Naive thymus-derived CD4-positive, alpha-beta T cell (primary cell): ENCODE data around the gene CNOT6. TPM values are rescaled to one million over a fixed set of nuclear protein-coding genes. Genes with fewer than 3 reads are reported as not detected.
"Not testable (repeated sequence)": the region's sequence is repeated elsewhere in the genome, so short reads cannot be mapped to it uniquely, and the experiment has no call there.

Experiments used
- ATAC-seq: fragments of 150-1000 bp; cut with Tn5 transposase; 2 replicates; pipeline ENCODE4 v1.10.0; 2021; ENCODE audit warnings: mild to moderate bottlenecking, moderate library complexity
- CTCF ChIA-PET: fragments of 350-600 bp; sonication (Branson Sonifier 250); formaldehyde crosslinking; loops from one replicate; lab custom pipeline; 2021; ENCODE audit warnings: antibody characterized with exemption; lab: Charles Lee
- POLR2A ChIA-PET: fragments of 350-600 bp; sonication (Branson Sonifier 250); formaldehyde crosslinking; loops from one replicate; lab custom pipeline; 2021; ENCODE audit warnings: antibody characterized with exemption, inconsistent platforms; lab: Charles Lee
- DNase-seq, 9 donors: peaks; one replicate each; pipeline versions ENCODE4 v3.0.0 to v3.0.0-alpha.2; 2020 to 2022; ENCODE audit warnings: mixed read lengths in 1 of 9
- H3K27ac ChIP-seq: one replicate; pipeline ENCODE4 v1.7.0; 2013; ENCODE audit warnings: mild to moderate bottlenecking, low read depth, low read length, moderate library complexity
- H3K27me3 ChIP-seq, 2 donors: one replicate each; pipeline ENCODE4 v1.7.0; 2013; ENCODE audit warnings: low read length in 2 of 2, mild to moderate bottlenecking in 2 of 2, moderate library complexity in 2 of 2; ENCODE audit not compliant: control insufficient read depth in 2 of 2, insufficient read depth in 2 of 2
- H3K36me3 ChIP-seq, 3 experiments: 1 replicate in 2 of 3; 2 replicates in 1 of 3; pipeline ENCODE4 v1.7.0; 2013; ENCODE audit warnings: low read length in 3 of 3, mild to moderate bottlenecking in 3 of 3, moderate library complexity in 1 of 3; ENCODE audit not compliant: insufficient read depth in 3 of 3, control insufficient read depth in 2 of 3
- H3K4me1 ChIP-seq, 2 donors: one replicate each; pipeline ENCODE4 v1.7.0; 2013; ENCODE audit warnings: low read length in 2 of 2, mild to moderate bottlenecking in 2 of 2, moderate library complexity in 1 of 2; ENCODE audit not compliant: control insufficient read depth in 2 of 2, insufficient read depth in 2 of 2
- H3K4me3 ChIP-seq: 2 replicates; pipeline ENCODE4 v1.7.0; 2013; ENCODE audit warnings: mild to moderate bottlenecking, low read length
- H3K9me3 ChIP-seq, 3 experiments: 1 replicate in 2 of 3; 2 replicates in 1 of 3; pipeline ENCODE4 v1.7.0; 2013; ENCODE audit warnings: low read length in 3 of 3; ENCODE audit not compliant: control insufficient read depth in 2 of 3
- H3K27ac Mint-ChIP-seq, 9 donors: one replicate each; pipeline ENCODE4 v1.8.0; 2020 to 2022; ENCODE audit warnings: mixed read lengths in 9 of 9, mild to moderate bottlenecking in 8 of 9, moderate library complexity in 5 of 9, inconsistent platforms in 2 of 9
- H3K27me3 Mint-ChIP-seq, 5 donors: one replicate each; pipeline ENCODE4 v1.8.0; 2021 to 2022; ENCODE audit warnings: mixed read lengths in 5 of 5, mild to moderate bottlenecking in 1 of 5
- H3K36me3 Mint-ChIP-seq, 5 donors: one replicate each; pipeline ENCODE4 v1.8.0; 2020 to 2022; ENCODE audit warnings: mixed read lengths in 5 of 5, mild to moderate bottlenecking in 3 of 5, inconsistent platforms in 1 of 5
- H3K4me1 Mint-ChIP-seq, 7 donors: one replicate each; pipeline ENCODE4 v1.8.0; 2020 to 2022; ENCODE audit warnings: mixed read lengths in 7 of 7, mild to moderate bottlenecking in 3 of 7, inconsistent platforms in 1 of 7
- H3K4me3 Mint-ChIP-seq, 10 donors: one replicate each; pipeline ENCODE4 v1.8.0; 2020 to 2022; ENCODE audit warnings: mild to moderate bottlenecking in 10 of 10, mixed read lengths in 10 of 10, moderate library complexity in 6 of 10, inconsistent platforms in 2 of 10
- H3K9me3 Mint-ChIP-seq, 11 donors: one replicate each; pipeline ENCODE4 v1.8.0; 2020 to 2022; ENCODE audit warnings: mixed read lengths in 11 of 11, mild to moderate bottlenecking in 4 of 11, inconsistent platforms in 1 of 11, moderate library complexity in 1 of 11
- intact Hi-C, 2 donors: fragments of 100-400 bp; cut with micrococcal nuclease; formaldehyde crosslinking; loops; one replicate each; pipeline ENCODE4 v1.15.1; 2023
- polyA plus RNA-seq, 2 donors: library from polyadenylated mRNA; unstranded; fragments of 300-500 nt; fragmentation: Illumina TruSeq; gene quantifications; one replicate each; pipeline ENCODE4 v1.2.3, GENCODE V29; 2021
- total RNA-seq, 6 experiments: library from RNA in 5 of 6; stranded (reverse) in 5 of 6; gene quantifications; 1 replicate in 5 of 6; 2 replicates in 1 of 6; pipeline ENCODE4 v1.2.3 and lab custom pipeline; 2021 to 2026

Gene CNOT6
- total RNA-seq (10 to 100 TPM; 22.8 to 41.9 (median 30.0) TPM), polyA plus RNA-seq (1 to 10 TPM; 8.3 to 8.8 TPM), total RNA-seq (lab: John Stamatoyannopoulos, UW) (33.0 reads per million, percentile 62 among the genes with 10 or more reads in this experiment)

- Mint-ChIP-seq H3K36me3 (peaks cover 0 to 12% (median 7%) of the 10 kb centered on the region in 5 donors), H3K4me3 (peak within 1 kb of the TSS; percentile 85 to 99 (median 96)), H3K27me3 (no peaks in the 10 kb centered on the region), H3K27ac (peak within 1 kb of the TSS; percentile 84 to 98 (median 95)), H3K4me1 (peaks cover 29 to 42% (median 35%) of the 10 kb centered on the region in 7 donors), H3K9me3 (no peaks in the 10 kb centered on the region)
- H3K4me1 ChIP-seq = peaks cover 10 to 27% of the 10 kb centered on the region in 2 donors
- H3K4me3 ChIP-seq = peak within 1 kb of the TSS; percentile 83
- DNase-seq = peak; percentile 91 to 98 (median 95)
- peak within 1 kb of the TSS; percentile 98 for H3K27ac ChIP-seq
- no peaks in the 10 kb centered on the region for H3K9me3 ChIP-seq
- ChIA-PET POLR2A (interaction anchor here (0.7 kb wide), 1 partner anchor 490 kb away, joined by 5 read pairs; no protein-coding TSS in a partner anchor), CTCF (no interaction called here)
- H3K36me3 ChIP-seq = peaks cover 0 to 9% (median 0%) of the 10 kb centered on the region in 3 experiments
- intact Hi-C loops = loop anchor here (1.0 to 10.0 kb wide), 14 partner anchors 31 to 1867 kb away; partner anchors contain the start of genes GFPT2 (in 2 of the 2), CLK4 (in 1 of the 2), HNRNPH1 (in 1 of the 2) and MAPK9 (in 1 of the 2)
- no peaks in the 10 kb centered on the region for H3K27me3 ChIP-seq
- ATAC-seq = peak; percentile 98
Measured at GRCh38 chr5:180494060-180494509, at the start of gene CNOT6. Gene CNOT6 (plus strand): TSS chr5:180494379. CDS start chr5:180529277, 34,898 bp downstream.

DNA sequence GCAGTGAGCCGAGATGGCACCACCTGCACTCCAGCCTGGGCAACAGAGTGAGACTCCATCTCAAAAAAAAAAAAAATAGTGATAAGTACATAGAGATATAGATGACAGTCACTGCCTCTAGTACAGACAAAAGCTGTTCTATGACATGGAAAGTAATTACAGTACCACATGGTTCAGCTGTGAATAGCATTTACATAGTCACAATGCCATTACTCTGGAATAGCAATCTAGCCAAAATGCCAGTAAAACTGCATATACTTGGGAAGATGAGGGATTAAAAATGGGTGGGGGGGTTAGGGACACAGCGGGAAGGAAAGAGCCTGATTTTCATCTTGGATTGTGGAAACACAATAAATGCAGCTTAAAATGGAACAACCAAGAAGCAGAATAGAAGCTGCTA, 39.4 kb upstream of the CNOT6 start:
- ChIA-PET POLR2A (interaction anchor here (0.7 kb wide), 2 partner anchors 47 to 115 kb away, joined by 3 to 5 read pairs; no protein-coding TSS in a partner anchor), CTCF (no interaction called here)
- DNase-seq (no peak), ATAC-seq (no peak)
- H3K4me1 Mint-ChIP-seq = peaks cover 0 to 5% (median 0%) of the 10 kb centered on the region in 7 donors
- intact Hi-C loops = no loop called here
- Histone ChIP-seq H3K4me3 (no peak overlapping the region), H3K36me3 (no peaks in the 10 kb centered on the region), H3K27me3 (no peaks in the 10 kb centered on the region), H3K27ac (no peak overlapping the region), H3K4me1 (no peaks in the 10 kb centered on the region), H3K9me3 (no peaks in the 10 kb centered on the region)
- no peaks in the 10 kb centered on the region for H3K36me3 Mint-ChIP-seq
- no peak overlapping the region for H3K4me3 Mint-ChIP-seq
- H3K27me3 Mint-ChIP-seq = peaks cover 19 to 35% (median 30%) of the 10 kb centered on the region in 5 donors
- H3K9me3 Mint-ChIP-seq = peaks cover 0 to 6% (median 0%) of the 10 kb centered on the region in 11 donors
- no peak overlapping the region for H3K27ac Mint-ChIP-seq

- ChIA-PET POLR2A (no interaction called here), CTCF (no interaction called here)
- Histone ChIP-seq H3K4me3 (no peak overlapping the region), H3K4me1 (no peaks in the 10 kb centered on the region), H3K27ac (no peak overlapping the region), H3K27me3 (no peaks in the 10 kb centered on the region), H3K9me3 (no peaks in the 10 kb centered on the region), H3K36me3 (no peaks in the 10 kb centered on the region)
- ATAC-seq (no peak), DNase-seq (no peak)
- Mint-ChIP-seq H3K9me3 (peaks cover 0 to 6% (median 0%) of the 10 kb centered on the region in 11 donors), H3K27me3 (peaks cover 12 to 28% (median 18%) of the 10 kb centered on the region in 5 donors), H3K4me3 (no peak overlapping the region), H3K36me3 (no peaks in the 10 kb centered on the region), H3K27ac (no peak overlapping the region), H3K4me1 (peaks cover 0 to 5% (median 0%) of the 10 kb centered on the region in 7 donors)
- intact Hi-C loops = no loop called here
Measured at GRCh38 chr5:180455872-180456271, 38.3 kb upstream of the CNOT6 start.

DNA sequence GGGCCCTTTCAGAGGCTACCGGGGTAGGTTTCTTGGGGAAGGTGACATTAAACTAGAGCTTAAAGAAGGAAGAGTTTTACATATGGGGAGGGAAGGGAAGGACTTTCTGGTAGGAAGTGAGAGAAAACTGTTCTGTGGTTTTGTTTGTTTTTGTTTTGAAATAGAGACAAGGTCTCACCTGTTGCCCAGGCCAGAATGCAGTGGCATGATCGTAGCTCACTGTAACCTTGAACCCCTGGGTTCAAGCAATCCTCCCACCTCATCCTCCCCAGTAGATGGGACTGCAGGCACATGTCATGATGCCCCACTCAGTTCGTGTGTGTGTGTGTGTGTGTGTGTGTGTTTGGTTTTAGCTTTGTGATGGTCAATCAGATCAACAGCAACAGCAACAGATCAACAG, 37.4 kb upstream of the CNOT6 start:
- Histone ChIP-seq H3K27me3 (no peaks in the 10 kb centered on the region), H3K9me3 (no peaks in the 10 kb centered on the region), H3K4me3 (no peak overlapping the region), H3K4me1 (no peaks in the 10 kb centered on the region), H3K27ac (no peak overlapping the region), H3K36me3 (no peaks in the 10 kb centered on the region)
- intact Hi-C loops = no loop called here
- Mint-ChIP-seq H3K4me3 (no peak overlapping the region), H3K27me3 (peaks cover 8 to 19% (median 9%) of the 10 kb centered on the region in 5 donors), H3K27ac (no peak overlapping the region), H3K36me3 (no peaks in the 10 kb centered on the region), H3K9me3 (peaks cover 0 to 6% (median 0%) of the 10 kb centered on the region in 11 donors), H3K4me1 (peaks cover 0 to 5% (median 0%) of the 10 kb centered on the region in 7 donors)
- CTCF ChIA-PET = no interaction called here
- DNase-seq = no peak
- POLR2A ChIA-PET = no interaction called here
- ATAC-seq = no peak

GRCh38 chr5:180458852-180459673, 35.1 kb upstream of the CNOT6 start:
- H3K36me3 ChIP-seq, POLR2A ChIA-PET, H3K9me3 ChIP-seq, H3K36me3 Mint-ChIP-seq, CTCF ChIA-PET, H3K9me3 Mint-ChIP-seq, H3K4me3 Mint-ChIP-seq, H3K27me3 ChIP-seq, H3K4me1 Mint-ChIP-seq, intact Hi-C loops, H3K27ac ChIP-seq, H3K27ac Mint-ChIP-seq, ATAC-seq, DNase-seq, H3K4me1 ChIP-seq, H3K4me3 ChIP-seq, H3K27me3 Mint-ChIP-seq: not testable (repeated sequence)

- H3K4me3 Mint-ChIP-seq, ATAC-seq, H3K27me3 ChIP-seq, H3K4me1 Mint-ChIP-seq, H3K4me3 ChIP-seq, CTCF ChIA-PET, H3K27ac Mint-ChIP-seq, H3K9me3 Mint-ChIP-seq, H3K27ac ChIP-seq, H3K36me3 Mint-ChIP-seq, H3K4me1 ChIP-seq, H3K36me3 ChIP-seq, POLR2A ChIA-PET, H3K9me3 ChIP-seq, H3K27me3 Mint-ChIP-seq, intact Hi-C loops: not testable (repeated sequence)
- peak in 1 of 9 donors; percentile 9 for DNase-seq
Measured at GRCh38 chr5:180459674-180460142, 34.5 kb upstream of the CNOT6 start.
